Right renal cortex interstitium (tissue), 3 donors: ENCODE data around the gene NPAS1. TPM values are rescaled to one million over a fixed set of nuclear protein-coding genes. Genes with fewer than 3 reads are reported as not detected.
"Not testable (repeated sequence)": the region's sequence is repeated elsewhere in the genome, so short reads cannot be mapped to it uniquely, and the experiment has no call there.

Source experiments
- DNase-seq, 3 donors: peaks; one replicate each; pipeline ENCODE4 v3.0.0-alpha.2; 2013; ENCODE audit warnings: low read depth in 3 of 3, low spot score in 2 of 3
- polyA plus RNA-seq, 3 donors: library from polyadenylated mRNA; unstranded; fragments of 120-200 nt; gene quantifications; one replicate each; pipeline ENCODE4 v1.2.1, GENCODE V29; 2013; ENCODE audit not compliant: insufficient read length in 3 of 3

NPAS1 gene
- polyA plus RNA-seq, 3 donors, result 1.2 to 1.6 (median 1.6) TPM

- peak in 1 of 3 donors; percentile 73 for DNase-seq
Measured at GRCh38 chr19:46990991-46991676, 28.5 kb upstream of the NPAS1 start.

GRCh38 chr19:46992699-46993535 is 26.7 kb upstream of the NPAS1 start:
- DNase-seq, result no peak

GRCh38 chr19:46993622-46994021 is 26.0 kb upstream of the NPAS1 start:
- no peak for DNase-seq

- DNase-seq, result no peak
Measured at GRCh38 chr19:46994141-46994686, 25.4 kb upstream of the NPAS1 start.

GRCh38 chr19:46995492-46995891 is 24.1 kb upstream of the NPAS1 start:
- DNase-seq, result no peak

- no peak for DNase-seq
Measured at GRCh38 chr19:46998445-46999125, 21.1 kb upstream of the NPAS1 start.

GRCh38 chr19:46999377-46999776 is 20.3 kb upstream of the NPAS1 start:
- DNase-seq, result no peak

GRCh38 chr19:46999878-47000277 is 19.8 kb upstream of the NPAS1 start:
- no peak for DNase-seq

GRCh38 chr19:47000373-47000772 is 19.3 kb upstream of the NPAS1 start:
- DNase-seq, result no peak

- DNase-seq, result no peak
Measured at GRCh38 chr19:47001584-47001983, 18.1 kb upstream of the NPAS1 start.

GRCh38 chr19:47002106-47002766 is 17.4 kb upstream of the NPAS1 start:
- no peak for DNase-seq

- no peak for DNase-seq
Measured at GRCh38 chr19:47002853-47003610, 16.6 kb upstream of the NPAS1 start.

GRCh38 chr19:47003611-47004465 is 15.8 kb upstream of the NPAS1 start:
- DNase-seq, result no peak

GRCh38 chr19:47005164-47005641 is 14.4 kb upstream of the NPAS1 start:
- DNase-seq, result no peak

- no peak for DNase-seq
Measured at GRCh38 chr19:47005873-47006272, 13.8 kb upstream of the NPAS1 start.

- DNase-seq, result no peak
Measured at GRCh38 chr19:47006496-47006895, 13.1 kb upstream of the NPAS1 start.

- not testable (repeated sequence) for DNase-seq
Measured at GRCh38 chr19:47010549-47010948, 9.1 kb upstream of the NPAS1 start.

- no peak for DNase-seq
Measured at GRCh38 chr19:47012617-47013016, 7.0 kb upstream of the NPAS1 start.

- DNase-seq, result no peak
Measured at GRCh38 chr19:47013041-47013517, 6.6 kb upstream of the NPAS1 start.
